GM21619 (cell line): ENCODE measurements around the gene NET1.

Experiments
- ATAC-seq: cut with Tn5 transposase; IDR thresholded peaks from one replicate; pipeline ENCODE4 v1.9.1; 2021; ENCODE audit not compliant: unreplicated experiment

Gene NET1

DNA sequence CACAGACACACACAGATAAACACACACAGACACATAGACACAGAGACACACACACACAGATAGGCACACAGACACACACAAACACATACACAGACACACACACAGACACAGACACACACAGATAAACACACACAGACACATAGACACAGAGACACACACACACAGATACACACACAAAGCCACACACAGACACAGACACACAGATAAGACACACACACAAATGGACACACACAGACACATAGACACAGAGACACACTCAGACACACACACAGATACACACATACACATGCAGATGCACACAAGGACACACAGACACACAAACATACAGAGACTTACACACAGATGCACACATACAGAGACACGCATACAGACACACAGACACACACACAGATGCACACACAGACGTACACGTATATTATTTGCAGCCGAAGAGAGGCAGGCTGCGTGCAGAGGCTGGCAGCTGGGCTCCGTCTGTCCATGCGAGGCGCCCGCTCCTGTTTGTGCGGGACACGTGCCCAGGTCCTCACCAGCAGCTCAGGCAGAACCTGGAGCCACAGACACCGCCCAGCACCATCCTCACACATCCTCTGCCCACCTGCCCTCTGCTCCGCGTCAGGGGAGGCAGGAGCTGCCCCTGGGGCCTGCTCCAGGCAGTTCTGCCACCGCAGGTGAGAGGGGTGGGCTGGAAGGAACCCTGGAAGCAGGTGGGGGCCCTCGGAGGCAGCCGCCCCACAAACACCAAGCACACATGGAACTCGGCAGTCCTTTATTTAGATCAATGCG is 85.8 kb downstream of the NET1 start:
- no peak for ATAC-seq

GRCh38 chr10:5498791-5499492 is 86.6 kb downstream of the NET1 start:
- no peak for ATAC-seq

- no peak for ATAC-seq
Measured at GRCh38 chr10:5499493-5500140, 87.3 kb downstream of the NET1 start, which contains the start of gene CALML5. Gene CALML5 (minus strand): TSS chr10:5499570. CDS start chr10:5499438, 132 bp downstream.

DNA sequence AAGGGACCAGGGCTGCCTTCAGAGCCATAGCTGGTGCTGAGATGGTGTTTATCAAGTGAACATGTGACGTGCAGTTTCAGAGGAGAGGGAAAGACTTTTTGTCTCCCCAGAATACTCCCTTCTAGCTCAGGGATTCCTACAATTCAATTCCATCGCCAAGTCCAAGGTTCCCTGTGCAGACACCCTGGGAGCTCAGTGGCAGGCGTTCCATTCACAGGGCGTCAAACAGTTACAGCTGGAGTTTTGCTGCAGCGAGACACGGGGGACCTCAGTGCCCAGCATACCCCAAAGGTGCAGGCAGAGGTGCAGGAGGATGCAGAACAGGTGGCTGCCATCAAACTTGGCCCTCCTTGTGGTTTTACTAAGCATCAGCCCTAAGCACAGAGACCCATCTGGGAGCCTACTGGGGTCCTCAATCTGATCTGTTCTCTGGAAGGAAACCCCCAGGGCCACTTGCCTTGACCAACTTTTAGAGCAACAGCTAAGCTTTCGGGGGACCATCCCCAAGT is 87.9 kb downstream of the NET1 start:
- no peak for ATAC-seq

GRCh38 chr10:5500910-5501309 is 88.6 kb downstream of the NET1 start:
- no peak for ATAC-seq

- no peak for ATAC-seq
Measured at GRCh38 chr10:5502061-5502521, 89.7 kb downstream of the NET1 start.

GRCh38 chr10:5502571-5503476 is 90.5 kb downstream of the NET1 start:
- ATAC-seq: no peak

- ATAC-seq: no peak
Measured at GRCh38 chr10:5503477-5503835, 91.1 kb downstream of the NET1 start.

- no peak for ATAC-seq
Measured at GRCh38 chr10:5504146-5505072, 92.1 kb downstream of the NET1 start.

DNA sequence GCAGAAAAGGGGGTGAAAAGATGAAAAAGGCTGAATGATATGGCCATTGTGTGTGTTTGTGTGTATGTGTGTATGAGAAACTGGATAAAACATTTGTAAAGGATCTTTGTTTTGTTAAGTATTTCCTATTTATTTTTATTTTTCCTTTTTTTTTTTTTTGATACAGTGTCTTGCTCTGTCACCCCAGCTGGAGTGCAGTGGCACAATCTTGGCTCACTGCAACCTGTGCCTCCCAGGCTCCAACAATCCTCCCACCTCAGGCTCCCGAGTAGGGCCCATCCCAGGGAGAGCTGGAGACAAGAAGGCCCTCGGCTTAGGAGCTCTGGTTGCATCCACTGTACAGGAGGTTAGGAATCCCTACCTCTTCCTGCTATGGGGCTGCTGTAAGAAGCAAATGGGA is 93.9 kb downstream of the NET1 start:
- ATAC-seq: no peak

DNA sequence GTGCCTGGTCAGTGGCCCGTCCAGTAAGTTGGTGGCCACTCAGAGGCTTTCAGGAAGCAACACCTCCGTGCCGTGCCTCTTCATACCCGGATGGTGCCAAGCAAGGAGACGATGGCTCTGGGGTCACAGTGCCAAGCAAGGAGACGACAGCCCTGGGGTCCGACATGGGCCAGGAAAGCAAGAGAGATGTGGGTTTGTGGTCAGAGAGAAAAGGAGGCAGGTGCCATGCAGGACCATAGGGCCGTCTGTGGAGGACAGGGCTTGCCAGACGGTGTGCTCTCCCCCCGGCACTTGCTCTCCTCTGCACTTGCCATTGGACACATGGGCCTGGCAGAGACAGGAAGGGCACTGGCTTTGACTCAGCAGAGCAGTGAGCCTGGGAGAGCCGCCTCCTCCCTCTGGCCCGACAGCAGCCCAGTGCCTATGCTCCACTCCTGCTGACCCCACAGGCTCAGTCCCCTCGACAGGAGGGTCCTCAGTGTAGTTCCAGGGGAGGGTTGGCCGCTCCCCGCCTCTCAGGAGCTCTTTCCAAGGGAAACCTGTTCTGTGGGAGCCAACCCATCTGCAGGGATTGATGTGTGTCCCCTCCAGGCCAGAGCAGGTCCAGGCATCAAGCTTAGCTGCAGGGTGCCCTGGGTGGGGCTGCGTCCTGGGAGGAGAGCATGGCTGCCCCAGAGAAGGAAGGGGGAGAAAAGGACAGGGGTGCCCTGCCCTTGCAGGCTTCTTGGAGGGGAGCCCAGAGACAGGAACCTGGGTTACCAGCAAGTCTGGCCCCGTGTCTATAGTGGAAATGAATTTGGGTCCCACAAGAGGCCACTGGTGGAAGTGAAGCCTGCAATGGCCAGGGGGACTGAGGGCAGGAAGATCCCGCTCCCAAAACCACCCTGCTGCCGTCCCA is 94.6 kb downstream of the NET1 start:
- ATAC-seq: no peak

GRCh38 chr10:5507649-5508131 is 95.3 kb downstream of the NET1 start:
- no peak for ATAC-seq

- no peak for ATAC-seq
Measured at GRCh38 chr10:5508161-5508604, 95.8 kb downstream of the NET1 start.
